HG02870 (cell line): ENCODE data around the gene MED27.

Experiments
- ATAC-seq: cut with Tn5 transposase; IDR thresholded peaks from one replicate; pipeline ENCODE4 v1.9.1; 2021; ENCODE audit warnings: mild to moderate bottlenecking, moderate library complexity; ENCODE audit not compliant: unreplicated experiment

MED27 gene

GRCh38 chr9:131886826-131887225, 192.8 kb downstream of the MED27 start:
- no peak for ATAC-seq

- no peak for ATAC-seq
Observed at GRCh38 chr9:131885144-131885609, 194.5 kb downstream of the MED27 start.

GRCh38 chr9:131884222-131884621, 195.4 kb downstream of the MED27 start:
- no peak for ATAC-seq

- ATAC-seq = no peak
Observed at GRCh38 chr9:131880833-131881583, 198.7 kb downstream of the MED27 start.

GRCh38 chr9:131879911-131880290, 199.8 kb downstream of the MED27 start:
- no peak for ATAC-seq

- no peak for ATAC-seq
Observed at GRCh38 chr9:131879181-131879910, 200.3 kb downstream of the MED27 start.

GRCh38 chr9:131876486-131876885, 203.2 kb downstream of the MED27 start:
- ATAC-seq = no peak

- no peak for ATAC-seq
Observed at GRCh38 chr9:131875828-131876485, 203.7 kb downstream of the MED27 start.

GRCh38 chr9:131874916-131875670, 204.6 kb downstream of the MED27 start:
- no peak for ATAC-seq

GRCh38 chr9:131874447-131874846, 205.2 kb downstream of the MED27 start:
- no peak for ATAC-seq

GRCh38 chr9:131873891-131874440, 205.7 kb downstream of the MED27 start:
- no peak for ATAC-seq

GRCh38 chr9:131873335-131873734, 206.3 kb downstream of the MED27 start:
- ATAC-seq = no peak

- no peak for ATAC-seq
Observed at GRCh38 chr9:131872702-131873101, 207.0 kb downstream of the MED27 start.

- ATAC-seq = no peak
Observed at GRCh38 chr9:131872006-131872405, 207.7 kb downstream of the MED27 start.

GRCh38 chr9:131870156-131870555, 209.5 kb downstream of the MED27 start:
- ATAC-seq = no peak

- no peak for ATAC-seq
Observed at GRCh38 chr9:131869348-131869747, 210.3 kb downstream of the MED27 start.

GRCh38 chr9:131868766-131869165, 210.9 kb downstream of the MED27 start:
- ATAC-seq = no peak

GRCh38 chr9:131867611-131868192, 212.0 kb downstream of the MED27 start:
- ATAC-seq = no peak

- no peak for ATAC-seq
Observed at GRCh38 chr9:131865446-131866195, 214.0 kb downstream of the MED27 start.

GRCh38 chr9:131864531-131864930, 215.1 kb downstream of the MED27 start:
- no peak for ATAC-seq
